HL-60 (cell line): ENCODE results near the gene OXNAD1.

Experiments
- CTCF ChIP-seq: IDR thresholded peaks from one replicate; pipeline ENCODE4 v1.5.1; 2011; ENCODE audit warnings: low read length, control low read depth, inconsistent platforms; ENCODE audit not compliant: insufficient read depth
- GABPA ChIP-seq: IDR thresholded peaks from 2 replicates; pipeline ENCODE4 v1.6.1; 2012; ENCODE audit warnings: low read depth
- POLR2AphosphoS5 ChIP-seq: IDR thresholded peaks from 2 replicates; pipeline ENCODE4 v1.6.1; 2012; ENCODE audit warnings: low read depth
- REST ChIP-seq: IDR thresholded peaks from 2 replicates; pipeline ENCODE4 v1.6.1; 2012; ENCODE audit warnings: low read depth; ENCODE audit not compliant: insufficient replicate concordance
- SPI1 ChIP-seq: IDR thresholded peaks from 2 replicates; pipeline ENCODE4 v1.6.1; 2012; ENCODE audit warnings: low read depth, mild to moderate bottlenecking, borderline replicate concordance

GRCh38 chr3:16270855-16271254, 5.8 kb downstream of the OXNAD1 start:
- TF ChIP-seq CTCF (no peak), SPI1 (no peak), REST (no peak), POLR2AphosphoS5 (no peak), GABPA (no peak)
